HG03135 (cell line): ENCODE results near the gene TOM1.

ENCODE experiments used
- ATAC-seq: cut with Tn5 transposase; IDR thresholded peaks from one replicate; pipeline ENCODE4 v1.9.1; 2021; ENCODE audit warnings: mild to moderate bottlenecking, moderate library complexity; ENCODE audit not compliant: unreplicated experiment

The TOM1 gene

DNA sequence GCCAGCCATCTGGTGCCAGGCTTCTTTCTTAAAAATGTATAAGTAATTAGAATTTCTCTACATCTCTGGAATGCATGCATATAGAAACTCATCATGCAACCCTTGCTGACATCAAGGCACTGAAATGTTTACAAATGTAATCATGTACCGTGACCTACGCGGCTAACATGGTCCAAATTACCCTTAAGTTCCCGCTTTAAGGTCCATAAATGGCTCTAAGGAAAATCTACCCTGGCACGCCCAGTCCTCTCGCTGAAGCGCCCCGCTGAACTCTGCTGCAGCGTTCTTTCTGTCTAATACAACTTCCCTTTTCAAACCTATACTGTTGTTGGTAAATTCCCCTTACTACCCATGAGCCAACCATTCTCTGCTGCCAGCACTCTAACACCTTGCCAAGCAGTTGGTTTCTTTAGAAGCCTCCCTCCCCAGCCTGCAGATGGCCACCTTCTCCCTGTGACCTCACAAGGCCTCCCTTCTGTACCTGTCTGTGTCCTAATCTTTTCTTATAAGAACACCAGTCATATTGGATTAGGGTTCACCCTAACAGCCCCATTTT is 67.7 kb downstream of the TOM1 start:
- no peak for ATAC-seq

DNA sequence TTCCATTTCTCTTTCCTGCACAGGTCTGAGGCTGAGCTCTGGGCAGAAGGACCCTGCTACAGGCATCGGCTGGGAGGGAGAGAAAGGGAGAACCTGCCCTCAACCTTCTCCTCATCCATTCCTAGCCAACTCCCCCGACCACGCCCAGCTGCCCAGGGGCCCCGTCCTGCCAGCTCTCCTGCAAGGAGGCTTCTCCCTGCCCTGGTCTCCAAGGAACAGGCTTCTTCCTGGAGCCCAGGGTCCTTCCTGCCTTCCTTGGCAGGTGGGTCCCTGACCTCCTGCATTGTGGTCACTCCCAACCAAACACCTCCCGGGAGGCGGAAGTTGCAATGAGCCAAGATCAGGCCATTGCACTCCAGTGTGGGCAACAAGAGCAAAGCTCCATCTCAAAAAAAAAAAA is 68.7 kb downstream of the TOM1 start:
- ATAC-seq = no peak

DNA sequence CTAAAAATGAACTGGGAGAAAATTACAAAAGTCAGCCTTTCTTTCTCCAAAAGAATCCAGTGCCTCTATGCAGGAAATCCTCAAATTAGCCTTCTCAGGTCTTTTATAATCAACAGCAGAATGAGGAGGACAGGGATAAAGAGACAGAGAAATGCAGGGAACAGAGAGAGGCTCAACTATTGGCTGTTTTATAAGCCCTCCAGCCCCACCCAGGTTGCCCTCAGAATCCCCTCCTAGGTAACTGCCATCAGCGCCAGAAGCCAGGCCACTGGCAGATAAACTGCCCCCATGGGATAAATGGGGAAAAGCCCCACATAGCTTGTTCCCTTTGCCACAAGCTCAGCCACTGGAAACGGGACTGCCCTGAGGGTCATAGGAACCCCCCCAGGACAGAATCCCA is 70.3 kb downstream of the TOM1 start:
- no peak for ATAC-seq

DNA sequence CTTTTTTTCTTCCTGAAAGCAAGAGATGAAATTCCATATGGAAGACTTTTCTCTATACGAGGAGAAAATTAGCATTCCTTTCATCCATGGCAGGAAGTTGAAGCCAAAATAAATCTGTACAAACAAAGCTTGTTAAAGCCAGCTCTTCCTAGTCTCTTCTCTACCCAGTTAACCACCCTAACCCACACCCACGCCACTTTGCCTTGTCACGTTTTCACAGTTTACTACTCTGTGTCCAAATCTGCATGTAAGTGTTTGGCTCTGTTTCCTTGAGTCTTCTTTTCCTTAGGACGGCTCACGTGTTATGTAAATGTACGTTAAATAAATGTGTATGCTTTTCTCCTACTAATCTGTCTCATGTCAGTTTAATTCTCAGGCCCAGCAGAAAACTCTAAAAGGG is 74.1 kb downstream of the TOM1 start:
- ATAC-seq = no peak

- no peak for ATAC-seq
Observed at GRCh38 chr22:35375031-35375430, 75.3 kb downstream of the TOM1 start.

DNA sequence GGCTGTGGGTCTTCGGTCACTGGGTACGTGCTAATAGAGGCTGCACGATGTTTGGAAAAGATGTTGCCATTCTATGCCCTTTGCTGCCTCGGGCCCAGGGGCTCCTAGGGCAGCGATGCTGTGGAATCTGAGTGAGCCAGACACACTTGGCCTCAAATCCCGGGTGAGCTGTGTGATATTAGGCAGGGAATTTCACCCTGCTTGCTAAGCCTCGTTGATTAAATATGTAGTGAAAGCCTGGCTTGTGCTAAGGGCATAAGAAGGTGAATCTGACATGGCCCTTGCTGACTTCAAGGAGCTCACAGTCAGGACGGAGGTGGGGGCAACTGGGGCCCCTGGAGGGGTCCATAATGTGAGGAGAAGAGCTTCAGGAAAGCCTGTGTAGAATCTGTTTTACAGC is 75.8 kb downstream of the TOM1 start:
- no peak for ATAC-seq

DNA sequence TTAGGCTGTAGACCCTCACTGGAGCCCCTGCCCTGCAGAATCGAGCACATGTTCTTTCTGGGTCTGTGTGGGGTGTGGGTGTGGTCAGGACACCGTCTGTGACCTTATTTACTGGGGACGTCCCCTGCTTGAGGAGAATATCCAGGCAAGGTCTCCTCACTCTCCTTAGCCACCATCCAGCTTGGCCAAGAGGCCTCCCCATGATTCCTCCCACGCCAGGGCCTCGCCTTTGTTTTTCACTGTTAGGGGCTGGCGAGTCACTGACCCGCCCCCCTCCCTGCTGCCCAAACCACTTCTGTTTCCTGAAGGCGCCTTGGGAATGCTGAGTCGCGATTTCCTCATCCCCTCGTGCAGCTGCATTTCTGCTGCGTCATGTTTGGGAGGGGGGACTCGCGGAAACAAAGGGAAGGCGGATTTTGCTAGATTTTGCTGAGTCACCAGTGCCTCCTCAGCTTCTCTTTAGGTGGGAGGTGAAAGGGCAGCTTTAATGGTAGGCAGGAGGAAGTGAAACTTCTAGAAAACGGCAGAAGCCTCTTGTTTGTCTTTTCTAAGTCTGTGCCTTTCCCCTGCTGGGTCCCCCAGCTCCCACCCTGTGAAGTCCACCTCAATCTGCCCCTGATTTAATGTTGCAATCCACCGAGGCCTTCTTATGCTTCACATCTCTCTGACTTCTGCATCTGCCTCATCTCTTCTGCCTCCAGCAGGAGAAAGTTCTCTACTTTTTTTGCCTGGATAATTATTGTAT is 77.2 kb downstream of the TOM1 start:
- ATAC-seq = peak; percentile 58

DNA sequence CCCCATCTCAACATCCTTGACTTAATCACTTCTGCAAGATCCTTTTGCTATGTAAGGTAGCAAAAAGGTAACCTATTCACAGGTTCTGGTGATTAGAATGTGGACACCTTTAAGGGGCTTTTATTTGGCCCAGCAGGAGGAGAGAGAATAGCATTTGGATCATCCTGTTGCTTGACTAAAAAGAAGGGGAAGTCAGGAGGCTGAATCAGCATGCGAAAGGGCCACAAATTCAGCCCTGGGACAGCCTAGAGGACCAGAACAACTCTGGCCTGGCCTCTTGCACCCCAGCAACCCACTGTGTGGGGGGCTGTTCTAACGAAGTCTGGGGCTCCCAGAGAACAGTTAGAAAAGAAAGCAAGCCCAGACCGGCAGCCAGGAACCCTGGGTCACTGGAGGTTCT is 78.0 kb downstream of the TOM1 start:
- ATAC-seq = no peak

DNA sequence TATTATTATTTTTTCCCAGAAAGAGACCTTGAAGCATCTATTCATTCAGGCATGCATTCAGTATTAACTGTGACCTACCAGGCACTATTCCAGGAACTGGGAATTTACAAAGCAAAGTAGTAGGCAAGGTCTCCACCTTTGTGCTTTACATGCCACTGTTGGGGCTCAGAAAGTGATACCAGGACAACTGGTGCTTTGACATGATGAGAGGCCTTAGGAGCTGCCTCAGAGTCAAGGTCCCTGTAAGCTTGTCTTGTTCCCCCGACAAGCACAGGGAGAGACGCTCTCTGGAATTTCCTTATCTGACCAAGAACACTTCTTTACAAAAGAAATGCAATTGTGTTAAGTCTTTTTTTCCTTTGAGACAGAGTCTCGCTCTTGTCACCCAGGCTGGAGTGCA is 78.9 kb downstream of the TOM1 start:
- no peak for ATAC-seq

DNA sequence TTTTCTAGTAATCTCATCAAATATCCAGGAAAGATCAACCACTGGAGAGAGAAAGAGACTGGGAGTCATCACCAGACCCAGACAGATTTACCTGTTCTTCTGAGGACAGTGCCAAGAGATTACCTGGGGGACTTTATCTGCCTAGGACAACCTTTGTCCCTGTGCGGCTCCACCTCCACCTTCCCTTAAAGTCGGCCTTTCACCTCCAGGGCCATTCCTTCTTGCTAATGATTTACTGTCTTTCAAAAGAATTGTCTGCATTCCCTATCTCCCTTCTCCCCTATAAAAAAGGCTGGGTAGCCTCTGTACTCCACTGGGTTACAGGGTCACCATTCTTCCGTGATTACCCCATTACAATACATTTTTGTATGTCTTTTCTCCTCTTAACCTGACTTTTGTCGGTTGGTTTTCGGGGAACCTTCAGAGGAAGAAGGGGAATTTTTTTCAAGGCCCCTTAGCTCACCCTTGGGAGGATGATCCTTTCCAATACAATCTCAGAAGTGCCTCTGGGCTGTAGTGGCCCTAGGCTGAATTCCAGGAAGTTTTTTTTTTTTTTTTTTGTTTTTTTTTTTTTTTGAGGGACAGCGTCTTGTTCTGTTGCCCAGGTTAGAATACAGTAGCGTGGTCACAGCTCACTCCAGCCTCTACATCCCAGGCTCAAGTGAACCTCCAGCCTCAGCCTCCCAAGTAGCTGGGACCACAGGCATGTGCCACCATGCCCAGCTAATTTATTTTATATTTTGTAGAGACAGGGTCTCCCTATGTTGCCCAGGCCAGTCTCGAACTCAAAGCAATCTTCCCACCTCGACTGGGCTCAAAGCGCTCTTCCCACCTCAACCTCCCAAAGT is 79.7 kb downstream of the TOM1 start:
- no peak for ATAC-seq

GRCh38 chr22:35380013-35380412 is 80.3 kb downstream of the TOM1 start:
- ATAC-seq = no peak

DNA sequence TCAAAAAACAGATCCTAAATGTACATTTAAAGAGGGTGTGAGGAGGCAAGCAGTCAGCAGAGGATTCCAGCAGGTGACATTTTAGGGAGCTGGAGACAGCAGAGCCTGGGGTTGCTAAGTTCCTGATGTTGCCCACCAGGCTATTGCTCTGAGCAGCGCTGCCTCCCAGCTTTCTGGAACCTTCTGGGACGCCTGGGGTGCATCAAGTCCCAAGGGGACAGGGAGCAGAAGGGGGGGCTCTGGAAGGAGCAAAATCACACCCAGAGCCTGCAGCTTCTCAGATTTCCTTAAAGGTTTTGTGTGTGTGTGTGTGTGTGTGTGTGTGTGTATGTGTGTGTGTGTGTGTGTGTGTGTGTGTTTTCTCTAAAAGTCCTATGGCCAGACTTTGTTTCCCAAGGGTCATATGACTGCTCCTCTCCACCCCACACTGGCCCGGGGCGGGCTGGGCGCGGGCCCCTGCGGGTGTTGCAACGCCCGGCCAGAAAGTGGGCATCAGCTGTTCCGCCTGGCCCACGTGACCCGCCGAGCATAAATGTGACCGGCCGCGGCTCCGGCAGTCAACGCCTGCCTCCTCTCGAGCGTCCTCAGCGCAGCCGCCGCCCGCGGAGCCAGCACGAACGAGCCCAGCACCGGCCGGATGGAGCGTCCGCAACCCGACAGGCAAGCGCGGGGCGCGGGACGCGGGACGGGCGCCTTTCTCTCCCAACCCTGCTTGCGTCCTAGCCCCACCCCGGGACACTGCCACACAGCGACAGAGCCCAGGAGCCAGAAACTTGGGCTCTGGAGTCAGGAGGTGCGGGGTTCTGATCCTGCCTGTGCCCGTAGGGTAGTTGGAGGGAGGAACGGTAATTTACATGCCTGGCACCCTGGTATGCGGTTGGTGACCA is 81.1 kb downstream of the TOM1 start, which contains the start of gene HMOX1:
HMOX1 (plus strand) TSS at position 560 of the 887 bp plus-strand sequence; CDS start at position 638, 78 bp downstream.
- peak; percentile 53 for ATAC-seq

DNA sequence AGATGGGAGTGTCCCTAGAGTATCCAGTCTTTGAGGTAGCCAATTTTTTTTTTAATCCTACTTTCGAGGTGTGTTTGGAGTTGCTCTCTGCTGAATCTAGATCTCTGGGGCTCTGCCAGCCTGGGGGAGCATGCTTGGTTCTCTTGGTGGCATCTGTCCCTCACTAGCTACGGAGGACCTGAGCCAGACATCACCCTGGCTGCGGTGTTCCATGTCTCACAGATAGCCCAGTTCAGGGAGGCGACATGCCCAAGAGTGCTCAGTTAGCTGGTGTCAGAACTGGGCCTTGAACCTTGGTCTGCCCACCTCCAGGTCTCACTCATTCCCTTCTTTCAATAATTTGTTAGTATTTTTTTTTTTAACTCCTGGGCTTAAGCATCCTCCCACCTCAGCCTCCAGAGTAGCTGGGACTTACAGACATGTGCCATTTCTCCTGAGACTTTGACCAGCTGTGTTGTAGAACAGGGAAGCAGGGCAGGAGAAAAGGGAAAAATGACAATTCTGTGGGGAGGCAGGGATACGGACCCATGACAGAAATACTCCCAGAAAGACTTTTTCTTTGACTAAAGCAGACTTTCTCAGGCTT is 81.8 kb downstream of the TOM1 start:
- no peak for ATAC-seq

DNA sequence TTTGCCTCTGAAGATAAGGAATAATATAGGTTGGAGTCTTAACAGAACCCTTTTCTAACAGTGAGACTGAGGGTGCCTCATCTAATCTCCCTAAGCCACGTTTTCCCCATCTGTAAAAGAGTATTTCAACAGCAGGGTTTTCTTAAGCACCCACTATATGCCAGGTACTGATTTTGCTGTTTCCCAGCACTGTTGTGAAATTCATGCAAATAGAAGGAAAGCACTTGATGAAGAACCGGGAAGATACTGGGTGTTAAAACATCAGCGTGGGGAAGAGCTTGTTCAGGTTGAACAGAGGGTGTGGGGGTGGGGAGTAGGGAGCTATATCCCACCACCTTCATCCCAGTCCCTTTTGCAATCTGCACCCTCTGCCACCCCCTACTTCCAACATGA is 84.0 kb downstream of the TOM1 start:
- no peak for ATAC-seq

GRCh38 chr22:35384527-35384926 is 84.8 kb downstream of the TOM1 start:
- ATAC-seq = no peak

- ATAC-seq = no peak
Observed at GRCh38 chr22:35384975-35385588, 85.4 kb downstream of the TOM1 start.

DNA sequence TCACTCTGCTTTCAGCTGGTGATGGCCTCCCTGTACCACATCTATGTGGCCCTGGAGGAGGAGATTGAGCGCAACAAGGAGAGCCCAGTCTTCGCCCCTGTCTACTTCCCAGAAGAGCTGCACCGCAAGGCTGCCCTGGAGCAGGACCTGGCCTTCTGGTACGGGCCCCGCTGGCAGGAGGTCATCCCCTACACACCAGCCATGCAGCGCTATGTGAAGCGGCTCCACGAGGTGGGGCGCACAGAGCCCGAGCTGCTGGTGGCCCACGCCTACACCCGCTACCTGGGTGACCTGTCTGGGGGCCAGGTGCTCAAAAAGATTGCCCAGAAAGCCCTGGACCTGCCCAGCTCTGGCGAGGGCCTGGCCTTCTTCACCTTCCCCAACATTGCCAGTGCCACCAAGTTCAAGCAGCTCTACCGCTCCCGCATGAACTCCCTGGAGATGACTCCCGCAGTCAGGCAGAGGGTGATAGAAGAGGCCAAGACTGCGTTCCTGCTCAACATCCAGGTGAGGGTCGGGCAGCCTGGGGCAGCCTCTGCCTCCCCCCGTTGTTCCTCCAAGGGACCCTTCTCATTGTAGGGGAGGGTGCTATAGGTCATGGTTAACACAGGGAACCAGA is 87.1 kb downstream of the TOM1 start:
- no peak for ATAC-seq

GRCh38 chr22:35390933-35391332 is 91.2 kb downstream of the TOM1 start:
- ATAC-seq = no peak

- no peak for ATAC-seq
Observed at GRCh38 chr22:35392357-35392756, 92.7 kb downstream of the TOM1 start.
